ENCODE results near the gene GPR39.

The GPR39 gene

GRCh38 chr2:132607426-132608090 lies 191.0 kb downstream of the GPR39 start:
- DNase-seq, result no peak

GRCh38 chr2:132608311-132608710 lies 191.7 kb downstream of the GPR39 start:
- DNase-seq, result no peak

GRCh38 chr2:132609101-132609890 lies 192.7 kb downstream of the GPR39 start:
- DNase-seq, result no peak

- no peak for DNase-seq
Measured at GRCh38 chr2:132611719-132612118, 195.1 kb downstream of the GPR39 start.

- DNase-seq, result no peak
Measured at GRCh38 chr2:132615329-132616085, 198.9 kb downstream of the GPR39 start.

- no peak for DNase-seq
Measured at GRCh38 chr2:132617989-132618388, 201.4 kb downstream of the GPR39 start.

- DNase-seq, result no peak
Measured at GRCh38 chr2:132618734-132619133, 202.1 kb downstream of the GPR39 start.

- DNase-seq, result no peak
Measured at GRCh38 chr2:132620115-132620514, 203.5 kb downstream of the GPR39 start.

- no peak for DNase-seq
Measured at GRCh38 chr2:132621131-132621875, 204.7 kb downstream of the GPR39 start.

- no peak for DNase-seq
Measured at GRCh38 chr2:132623096-132623839, 206.7 kb downstream of the GPR39 start.

GRCh38 chr2:132627536-132627935 lies 210.9 kb downstream of the GPR39 start:
- no peak for DNase-seq

- DNase-seq, result no peak
Measured at GRCh38 chr2:132632000-132632649, 215.5 kb downstream of the GPR39 start.

GRCh38 chr2:132633635-132634034 lies 217.0 kb downstream of the GPR39 start:
- no peak for DNase-seq

- no peak for DNase-seq
Measured at GRCh38 chr2:132636346-132636745, 219.7 kb downstream of the GPR39 start.

- no peak for DNase-seq
Measured at GRCh38 chr2:132638313-132639040, 221.9 kb downstream of the GPR39 start.

GRCh38 chr2:132640116-132640515 lies 223.5 kb downstream of the GPR39 start:
- DNase-seq, result no peak

GRCh38 chr2:132641819-132642218 lies 225.2 kb downstream of the GPR39 start:
- DNase-seq, result no peak

- no peak for DNase-seq
Measured at GRCh38 chr2:132642415-132642814, 225.8 kb downstream of the GPR39 start.

- no peak for DNase-seq
Measured at GRCh38 chr2:132645176-132645575, 228.6 kb downstream of the GPR39 start.

GRCh38 chr2:132645722-132646539 lies 229.3 kb downstream of the GPR39 start:
- no peak for DNase-seq
